Skin of body (tissue), 2 donors: ENCODE measurements around the gene SORD. TPM values are rescaled to one million over a fixed set of nuclear protein-coding genes. Genes with fewer than 3 reads are reported as not detected.
"Not testable (repeated sequence)": the region's sequence is repeated elsewhere in the genome, so short reads cannot be mapped to it uniquely, and the experiment has no call there.

Source experiments
- DNase-seq: peaks from one replicate; lab custom pipeline; 2025; lab: John Stamatoyannopoulos, UW
- total RNA-seq: library from RNA; depleted of rRNA; stranded (reverse); fragments of >200 nt; gene quantifications from one replicate; pipeline ENCODE4 v1.2.3, GENCODE V29; 2014

The SORD gene
- total RNA-seq, 1 donor from 2014 or later: 9.0 TPM

DNA sequence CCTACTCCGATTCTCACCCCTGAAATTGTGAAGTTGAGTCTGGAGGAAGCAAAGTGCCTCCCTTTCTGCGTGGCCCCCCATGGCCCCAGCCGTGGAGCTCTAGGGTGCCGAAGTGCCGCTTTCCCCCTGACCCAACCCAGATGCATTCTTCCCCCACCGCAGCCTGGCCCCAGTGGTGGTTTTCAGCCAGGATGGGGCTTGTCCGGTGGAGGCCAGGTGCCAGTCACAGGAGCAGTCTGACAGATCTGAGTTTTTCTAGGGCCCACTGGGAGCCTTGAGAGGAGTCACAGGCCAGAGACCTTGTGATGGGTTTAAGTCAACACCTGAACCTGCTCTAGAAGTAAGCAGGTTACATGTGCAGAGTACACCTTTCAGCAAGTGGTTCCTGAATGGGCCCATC lies 39.3 kb downstream of the SORD start:
- DNase-seq: not testable (repeated sequence)

DNA sequence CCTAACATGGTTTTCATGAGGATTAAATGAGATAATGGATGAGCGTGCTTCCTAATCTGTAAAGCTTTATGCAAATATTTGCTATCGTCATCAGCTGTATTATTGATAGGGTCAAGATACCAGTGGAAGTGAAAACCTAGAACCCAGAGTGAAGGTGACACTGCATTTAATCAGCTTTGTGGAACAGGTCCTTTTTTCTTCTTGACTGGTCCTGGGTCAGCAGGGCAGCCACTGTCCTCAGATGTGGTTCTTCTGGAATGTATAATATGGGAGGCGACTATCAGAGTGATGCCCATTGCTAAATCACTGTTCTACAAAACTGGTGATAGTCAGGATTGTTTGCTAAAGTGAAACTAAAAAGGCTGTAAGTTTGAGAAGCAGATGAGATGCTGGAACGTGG lies 41.4 kb downstream of the SORD start:
- DNase-seq: no peak

DNA sequence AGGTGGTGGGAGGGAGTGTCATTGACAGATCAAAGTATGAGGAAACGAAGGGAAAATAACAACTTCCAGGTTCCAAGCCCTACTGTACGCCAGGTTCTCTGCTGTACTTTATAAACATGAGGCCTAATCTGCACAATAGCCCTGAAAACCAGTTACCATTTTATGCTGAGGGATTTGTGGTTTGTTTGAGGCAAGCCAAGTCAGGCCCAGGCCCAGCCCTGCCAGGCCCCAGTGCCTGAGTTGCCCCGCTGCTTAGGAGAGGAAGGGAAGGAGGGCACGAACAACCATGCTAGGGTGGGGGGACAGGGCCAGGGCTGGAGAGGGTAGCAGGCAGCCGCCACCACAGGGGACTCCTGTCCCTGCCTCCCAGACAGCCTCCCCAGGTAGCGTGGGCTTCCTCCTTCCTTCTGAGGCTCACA lies 47.0 kb downstream of the SORD start:
- not testable (repeated sequence) for DNase-seq

DNA sequence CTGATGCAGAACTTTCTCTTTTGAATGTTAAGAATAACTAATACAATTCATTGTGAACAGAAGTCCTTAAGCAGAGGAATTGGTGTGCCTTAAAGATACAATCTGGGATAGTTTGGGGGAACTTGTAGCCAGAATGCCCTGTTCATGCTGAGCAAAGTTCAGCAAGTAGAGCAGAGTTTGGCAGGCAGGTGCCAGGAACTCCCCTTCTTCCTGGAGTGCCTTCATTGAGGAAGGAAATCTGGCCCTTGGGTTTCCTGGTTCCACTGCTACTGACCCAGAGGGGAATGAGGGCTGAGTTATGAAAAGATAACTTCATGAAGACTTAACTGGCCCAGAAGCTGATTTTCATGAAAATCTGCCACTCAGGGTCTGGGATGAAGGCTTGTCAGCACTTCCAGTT lies 50.6 kb downstream of the SORD start:
- DNase-seq: not testable (repeated sequence)

DNA sequence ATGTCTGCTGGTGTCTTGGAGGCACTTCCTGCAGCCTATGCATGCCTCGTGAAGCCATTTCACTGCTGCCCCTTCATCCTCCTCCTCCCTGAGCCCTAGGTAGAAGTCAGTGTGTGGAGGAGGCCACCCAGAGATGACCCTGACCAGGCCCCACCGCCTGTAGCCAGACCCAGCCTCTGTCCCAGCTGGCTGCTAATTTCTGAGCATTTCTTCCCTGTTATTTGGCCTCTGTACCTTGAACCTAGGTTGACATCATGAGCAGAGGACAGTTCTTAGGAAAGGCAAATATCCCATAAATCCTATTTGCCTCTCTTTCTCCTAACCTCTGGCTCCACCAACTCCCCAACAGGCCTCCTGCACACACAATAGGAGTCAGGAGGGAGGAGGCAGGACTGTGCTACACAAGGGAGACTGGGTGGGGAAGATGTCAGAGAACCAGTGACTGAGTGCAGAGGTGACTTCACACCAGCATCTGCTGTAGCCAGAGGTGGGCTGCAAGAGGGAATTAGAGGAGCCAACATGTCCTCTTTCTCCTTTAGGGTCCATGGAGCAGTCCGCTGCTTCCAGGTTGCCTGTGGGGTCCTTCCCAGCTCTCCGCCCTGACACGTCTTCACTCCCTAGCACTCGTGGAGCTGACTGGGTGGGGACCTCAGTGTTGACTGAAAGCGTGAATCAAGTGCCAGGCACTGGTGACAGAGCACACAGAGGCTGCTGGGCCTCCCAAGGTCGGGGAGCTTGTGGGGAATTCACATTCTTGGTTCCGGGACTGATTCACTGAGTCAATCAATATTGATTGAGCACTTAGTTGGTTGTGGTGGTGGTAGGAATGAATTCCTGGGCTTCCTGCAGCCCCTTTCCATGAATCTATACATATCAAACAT lies 52.7 kb downstream of the SORD start:
- DNase-seq: not testable (repeated sequence)

DNA sequence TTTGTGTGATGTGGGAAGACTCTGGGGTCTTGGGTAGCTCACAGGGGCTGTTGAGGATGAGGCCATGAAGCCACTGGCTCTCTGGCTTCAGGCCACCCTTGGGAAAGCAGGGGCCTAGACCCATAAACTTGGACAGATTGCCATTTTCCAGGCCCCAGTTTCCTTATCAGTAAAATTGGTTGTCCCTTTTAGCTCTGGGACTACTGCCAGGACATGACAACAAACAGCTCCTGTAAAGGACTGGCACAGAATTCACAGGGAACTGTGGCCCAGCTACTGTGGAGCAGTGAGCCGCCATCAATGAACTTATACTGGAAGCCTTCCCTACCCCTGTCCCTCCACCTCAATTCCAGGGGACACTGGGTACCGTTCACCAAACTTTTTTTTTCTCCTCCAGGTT lies 54.4 kb downstream of the SORD start:
- not testable (repeated sequence) for DNase-seq

DNA sequence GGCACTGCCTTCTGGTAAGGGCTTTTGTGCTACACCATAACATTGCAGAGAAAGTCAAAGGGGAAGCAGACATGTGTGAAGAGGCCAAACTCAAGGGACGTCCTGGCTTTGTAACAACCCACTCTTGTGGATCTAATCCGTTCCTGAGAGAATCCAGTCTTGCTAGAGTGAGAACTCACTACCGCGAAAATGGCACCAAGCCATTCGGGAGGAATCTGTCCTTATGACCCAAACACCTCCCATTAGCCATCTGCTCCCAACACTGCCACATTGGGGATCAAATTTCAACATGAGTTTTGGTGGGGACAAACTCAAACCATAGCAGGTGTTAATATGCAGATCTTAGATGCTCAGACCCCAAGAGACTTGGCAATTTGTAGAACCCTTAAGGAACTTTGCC lies 56.2 kb downstream of the SORD start:
- not testable (repeated sequence) for DNase-seq

DNA sequence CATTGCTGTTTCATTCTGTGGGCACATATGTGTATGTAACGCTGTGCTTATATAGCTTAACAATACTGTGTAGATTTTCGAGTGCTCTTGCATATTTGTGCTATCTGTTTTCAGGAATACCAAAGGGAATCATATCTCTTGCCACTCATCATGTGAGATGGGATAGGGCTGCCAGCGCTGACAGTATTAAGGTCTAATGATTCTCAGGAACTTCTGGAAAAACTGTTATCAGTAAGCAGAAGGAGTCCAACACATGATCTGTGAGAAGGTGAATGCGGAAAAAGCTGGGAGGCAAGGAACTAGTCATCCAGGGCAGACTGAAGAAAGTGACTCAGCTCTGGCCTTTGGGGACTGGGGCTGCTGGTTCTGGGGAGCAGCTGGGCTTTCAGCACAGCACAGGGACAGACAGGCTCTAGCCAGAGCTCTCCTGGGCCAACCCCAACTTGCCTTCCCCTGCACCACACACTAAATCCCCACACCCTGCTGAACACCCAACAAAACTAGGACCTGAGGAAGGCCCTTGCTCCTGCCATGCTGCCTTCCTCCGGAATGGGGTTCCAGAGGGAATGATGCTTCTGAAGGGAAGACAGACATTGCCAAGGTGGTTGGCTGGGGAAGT lies 56.7 kb downstream of the SORD start:
- DNase-seq: not testable (repeated sequence)

DNA sequence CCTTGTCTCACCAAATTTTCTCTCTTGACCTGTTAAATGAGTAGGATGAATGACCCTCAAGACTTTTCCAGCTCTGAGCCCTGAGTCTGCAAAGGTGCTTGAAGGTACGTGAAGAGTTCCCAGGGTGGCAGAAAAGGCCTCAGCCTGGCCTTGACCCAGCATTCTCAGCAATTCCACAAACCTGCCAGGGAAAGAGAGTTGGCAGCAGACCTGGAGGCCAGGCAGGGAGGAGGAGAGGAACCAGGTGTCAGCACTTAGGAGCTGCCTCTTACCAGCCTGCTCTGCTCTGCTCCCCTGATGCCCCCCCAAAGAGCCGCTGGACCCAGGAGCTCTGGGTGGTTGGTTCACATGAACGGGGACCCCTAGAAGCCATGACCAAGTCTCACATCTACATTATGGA lies 57.6 kb downstream of the SORD start:
- DNase-seq: not testable (repeated sequence)

DNA sequence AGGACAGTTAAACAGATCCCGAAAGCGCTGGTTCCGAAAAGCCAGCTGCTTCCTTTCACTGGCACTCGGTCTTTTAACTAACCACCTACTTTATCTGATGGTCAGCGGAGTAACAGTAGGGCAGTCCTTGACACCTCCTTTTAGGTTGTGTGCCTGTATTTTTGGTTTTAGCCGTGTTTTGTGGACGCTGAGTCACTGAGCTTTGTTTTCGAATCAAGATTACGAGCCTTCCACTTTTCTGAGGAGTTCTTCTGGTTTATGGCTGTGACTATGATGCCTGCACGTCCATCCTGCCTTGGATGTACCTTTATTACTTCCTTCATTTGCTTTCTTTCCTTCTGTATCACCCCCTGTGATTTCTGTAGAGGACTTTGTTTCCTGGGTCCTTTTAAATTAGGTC lies 59.4 kb downstream of the SORD start:
- not testable (repeated sequence) for DNase-seq

DNA sequence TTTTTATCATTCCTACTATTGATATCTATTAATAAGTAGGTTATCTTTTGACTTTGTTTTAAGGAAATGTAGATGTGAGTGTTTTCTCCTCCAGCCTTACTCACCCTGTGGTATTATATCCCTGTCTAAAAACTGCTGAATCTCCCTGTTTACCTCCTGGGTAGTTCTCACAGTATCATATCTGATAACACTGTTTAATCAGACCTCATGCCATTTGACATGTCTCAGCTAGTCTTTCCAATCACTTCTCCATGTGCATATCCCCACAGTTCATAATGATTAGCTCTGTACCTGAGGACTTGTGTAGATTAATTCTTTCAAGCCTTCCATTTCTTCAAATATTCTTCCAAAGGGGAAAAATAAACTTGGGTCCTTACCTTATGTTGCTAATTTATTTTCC lies 60.2 kb downstream of the SORD start:
- no peak for DNase-seq

DNA sequence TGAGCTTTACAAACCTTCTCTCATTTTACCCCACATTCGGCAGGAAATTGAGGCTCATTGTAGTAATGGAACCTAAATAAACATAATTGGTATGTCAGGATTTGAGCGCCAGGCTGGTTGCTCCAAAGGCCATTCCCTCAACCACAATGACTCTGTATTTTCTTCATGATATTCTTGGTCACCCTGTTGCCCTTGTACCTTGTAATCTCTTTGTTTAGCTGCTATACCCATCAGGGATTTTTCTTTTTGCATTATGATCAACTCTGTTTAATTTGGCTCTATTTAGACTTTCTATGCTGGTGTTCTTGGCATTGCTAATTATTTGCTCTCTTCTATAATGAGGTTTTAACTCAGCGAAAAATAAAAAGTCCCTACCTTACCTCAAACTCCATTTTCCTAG lies 61.2 kb downstream of the SORD start:
- DNase-seq: no peak

DNA sequence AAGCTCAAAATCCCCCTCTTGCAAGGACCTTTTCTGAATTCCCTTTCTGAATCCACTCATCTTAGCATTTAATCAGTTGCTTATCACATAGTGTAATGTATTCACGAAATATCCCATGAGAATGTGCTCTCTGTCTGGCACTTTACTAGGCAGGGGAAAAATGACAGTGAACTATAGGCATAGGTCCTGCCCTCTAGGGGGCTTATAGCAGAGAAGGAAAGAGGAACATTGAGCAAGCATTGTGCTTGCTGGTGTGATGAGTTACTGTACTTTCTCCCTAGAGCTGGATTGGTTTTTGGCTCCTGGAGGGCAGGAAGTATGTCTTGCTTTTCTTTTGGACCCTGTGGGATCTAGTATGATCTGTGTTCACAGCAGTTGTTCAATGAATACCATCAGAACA lies 64.5 kb downstream of the SORD start:
- DNase-seq: no peak

DNA sequence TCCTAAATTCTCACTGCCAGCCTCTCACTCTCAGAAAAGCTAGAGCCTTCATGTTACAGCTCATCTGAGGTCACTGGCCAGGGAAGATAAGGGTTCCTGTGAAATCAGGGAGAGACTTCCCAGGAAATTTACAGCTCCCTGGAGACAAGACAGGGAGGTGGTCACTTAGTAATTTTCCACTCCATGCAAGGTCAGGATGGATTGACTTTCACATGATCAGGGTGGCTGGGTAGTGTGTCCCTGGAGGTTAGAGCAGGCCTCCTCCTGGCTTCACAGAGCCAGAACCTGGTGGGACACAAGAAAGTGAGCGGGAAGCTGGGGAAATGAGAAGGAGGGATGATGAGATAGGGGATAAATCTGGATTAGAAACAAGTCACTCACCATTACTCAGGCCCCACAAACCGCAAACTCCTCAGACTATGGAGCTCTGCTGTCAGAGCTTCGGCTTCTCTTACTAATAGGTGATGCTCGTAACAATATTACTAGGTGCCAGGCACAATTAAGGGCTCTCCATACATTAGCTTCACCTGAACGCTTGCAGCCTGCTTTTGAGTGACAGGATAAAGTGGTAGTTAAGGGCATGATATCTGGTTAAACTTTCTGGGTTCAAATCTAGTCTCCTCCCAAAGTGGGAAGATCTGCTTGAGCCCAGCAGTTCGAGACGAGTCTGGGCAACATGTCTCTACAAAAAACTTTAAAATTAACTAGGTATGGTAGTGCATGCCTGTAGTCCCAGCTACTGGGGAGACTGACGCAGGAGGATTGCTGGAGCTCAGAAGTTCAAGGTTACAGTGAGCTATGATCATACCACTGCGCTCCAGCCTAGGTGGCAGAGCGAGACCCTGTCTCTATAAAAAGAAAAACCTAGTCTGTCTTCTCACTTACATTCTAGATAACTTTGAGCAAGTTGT lies 66.1 kb downstream of the SORD start:
- no peak for DNase-seq

DNA sequence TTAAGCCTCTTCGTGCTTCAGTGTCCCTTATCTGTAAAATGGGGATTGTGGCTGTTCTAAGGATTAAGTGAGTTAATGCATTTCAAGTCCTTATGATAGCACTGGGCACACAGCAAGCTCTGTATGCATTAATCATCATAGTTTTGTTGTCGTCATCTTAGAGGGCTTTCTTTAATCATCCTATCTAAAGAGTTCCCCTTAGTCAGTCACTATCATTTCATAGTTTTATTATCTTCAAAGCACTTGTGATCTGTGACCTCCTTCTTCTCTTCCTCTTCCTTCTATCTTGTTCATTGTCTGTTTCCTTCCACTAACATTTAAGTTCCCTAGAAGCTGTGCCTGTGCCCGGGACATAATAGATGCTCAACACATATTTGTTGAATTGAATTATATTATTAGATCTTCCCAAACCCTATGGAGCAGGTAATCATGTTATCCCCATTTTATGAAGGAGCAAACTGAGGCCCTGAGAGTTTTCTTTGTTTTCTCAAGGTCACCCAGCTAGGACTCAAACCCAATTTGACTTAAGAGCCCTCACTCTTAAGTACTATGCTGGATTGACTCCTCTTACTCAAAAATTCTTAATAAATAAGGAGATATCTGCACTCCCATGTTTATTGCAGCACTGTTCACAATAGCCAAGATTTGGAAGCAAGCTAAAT lies 66.8 kb downstream of the SORD start:
- no peak for DNase-seq

DNA sequence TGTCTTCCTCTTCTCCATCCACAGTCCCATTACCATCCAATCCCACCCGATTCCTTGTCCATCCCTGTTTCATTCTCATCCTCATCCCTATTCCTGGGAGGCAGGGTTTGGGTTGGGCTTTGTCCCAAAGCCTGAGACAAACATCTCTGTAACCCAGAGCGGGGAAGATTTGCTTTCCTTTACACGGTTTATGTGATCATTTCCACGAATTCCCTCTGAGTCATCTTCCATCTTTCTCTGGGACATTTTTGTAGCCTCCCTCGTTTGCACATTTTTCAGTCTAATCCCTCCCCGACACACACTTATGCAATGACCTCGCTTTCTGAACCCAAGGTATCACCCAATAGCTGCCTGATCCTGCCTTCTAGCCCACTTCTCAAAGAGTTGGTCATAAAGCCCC lies 68.2 kb downstream of the SORD start:
- no peak for DNase-seq

DNA sequence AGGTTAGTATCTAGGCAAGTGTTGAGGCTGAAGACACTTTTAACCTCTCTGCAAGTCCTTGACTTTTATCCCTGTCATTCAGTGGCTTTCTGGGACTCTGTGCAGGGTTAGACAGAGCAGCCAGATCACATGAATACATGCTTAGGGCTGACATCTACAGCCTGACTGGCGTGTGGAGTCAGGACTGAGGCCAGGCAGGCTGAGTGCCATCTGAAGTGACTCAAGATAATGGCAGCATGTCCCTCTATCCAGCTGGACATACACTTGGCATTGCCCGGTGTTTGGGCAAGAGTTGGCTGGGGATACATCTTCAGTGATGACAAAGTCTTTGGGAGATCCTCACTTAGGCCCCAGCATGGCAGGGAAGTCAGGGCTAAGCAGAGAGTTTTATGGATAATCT lies 68.6 kb downstream of the SORD start:
- no peak for DNase-seq

DNA sequence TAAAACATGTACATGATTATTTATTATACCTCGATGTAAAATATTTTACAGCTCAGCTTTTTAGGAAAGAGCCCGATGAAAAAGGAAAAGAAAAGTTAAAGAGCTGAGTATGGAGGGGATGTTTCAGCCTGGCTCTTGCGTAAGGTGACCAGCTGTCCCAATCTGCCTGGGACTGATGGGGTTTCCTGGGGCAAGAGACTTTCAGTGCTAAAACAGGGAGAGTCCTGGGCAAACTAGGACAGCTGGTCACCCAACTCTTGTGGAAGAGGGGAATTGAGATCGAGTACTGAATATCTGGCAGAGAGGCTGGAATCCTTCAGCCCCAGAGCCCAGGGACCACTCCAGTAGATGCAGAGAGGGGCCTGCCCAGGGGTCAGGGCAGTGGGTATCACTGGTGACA lies 70.0 kb downstream of the SORD start:
- no peak for DNase-seq

DNA sequence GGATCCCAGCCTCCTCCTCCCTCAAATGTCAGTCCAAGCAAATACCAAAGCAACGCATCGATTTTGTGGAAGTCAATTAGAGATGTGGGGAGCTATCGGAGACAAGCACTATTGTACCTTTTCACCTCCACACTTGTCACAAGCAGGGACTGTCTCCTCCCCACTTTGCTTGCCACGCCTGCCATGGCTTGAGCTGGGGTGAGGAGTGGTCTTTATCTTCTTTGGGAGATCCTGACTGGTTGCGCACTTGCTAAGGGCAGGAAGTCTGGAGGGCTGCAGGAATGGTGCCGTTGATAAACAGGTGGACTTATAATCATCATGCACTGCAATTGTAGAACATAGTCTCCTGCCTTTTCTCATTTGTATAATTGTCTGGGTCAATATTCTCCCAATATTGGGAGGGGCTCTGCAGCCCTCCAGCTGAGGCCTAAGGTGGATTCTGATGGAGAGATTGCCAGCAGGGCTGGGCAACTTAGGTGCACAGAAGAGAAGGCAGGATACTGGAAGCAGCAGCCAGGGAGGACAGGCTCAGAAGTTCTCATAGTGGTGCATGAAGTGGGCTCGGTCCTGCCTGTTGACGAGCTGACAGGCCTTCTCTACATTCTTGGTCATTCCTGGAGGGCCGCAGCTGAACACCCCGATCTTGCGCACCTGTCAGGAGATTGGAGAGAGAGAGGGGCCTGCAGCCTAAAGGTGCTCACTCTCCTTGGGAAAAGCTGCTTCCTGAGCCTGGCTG lies 70.8 kb downstream of the SORD start:
- no peak for DNase-seq

DNA sequence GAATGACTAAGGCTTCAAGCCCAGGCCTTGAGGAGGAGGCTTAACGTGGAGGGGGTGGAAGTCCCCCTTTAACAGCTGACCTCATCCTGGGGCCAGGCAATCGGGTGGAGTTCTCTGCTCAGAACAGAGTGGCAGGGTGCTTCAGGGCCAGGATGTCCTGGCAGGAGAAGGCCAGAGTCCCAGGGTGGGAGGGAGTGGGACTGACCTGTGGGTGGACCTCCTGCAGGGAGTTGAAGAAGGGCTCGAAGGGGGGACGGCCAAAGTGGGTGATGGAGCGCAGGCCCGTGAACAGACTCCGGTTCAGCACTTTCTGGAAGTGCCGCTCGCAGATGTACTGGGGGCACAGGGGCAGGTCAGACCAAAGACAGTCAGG lies 71.3 kb downstream of the SORD start:
- no peak for DNase-seq

DNA sequence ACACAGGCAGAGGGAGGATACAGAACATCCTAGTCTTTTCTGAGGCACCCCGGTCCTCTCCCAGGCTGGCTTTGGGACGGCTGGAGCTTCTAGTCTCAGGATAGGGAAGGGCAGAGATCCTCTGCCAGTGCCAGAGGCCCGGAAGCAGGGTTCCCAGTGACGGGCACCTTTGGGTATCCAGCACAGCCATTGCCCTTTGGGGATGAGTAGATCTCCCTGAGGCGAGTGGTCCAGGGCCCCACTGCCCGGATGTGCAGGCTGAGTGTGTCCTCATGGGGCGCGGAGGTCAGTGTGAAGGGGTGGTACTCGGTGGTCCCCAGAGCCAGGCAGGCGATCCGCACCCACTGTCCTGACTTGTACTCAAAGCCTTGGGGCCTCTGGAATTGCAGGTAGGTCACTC lies 72.7 kb downstream of the SORD start:
- no peak for DNase-seq
